WTC11 (cell line): ENCODE measurements around the gene FHIT.

ENCODE experiments used
- CTCF ChIP-seq: fragments of 200-600 bp; IDR thresholded peaks from 2 replicates; pipeline ENCODE4 v1.8.0; 2022; ENCODE audit warnings: antibody characterized with exemption
- E2F5 ChIP-seq: sonication (generic); formaldehyde crosslinking; IDR thresholded peaks from 2 replicates; pipeline ENCODE4 v1.8.1; 2022; ENCODE audit warnings: mild to moderate bottlenecking, moderate library complexity, missing genetic modification reagents
- ELF4 ChIP-seq: sonication (generic); formaldehyde crosslinking; IDR thresholded peaks from 2 replicates; pipeline ENCODE4 v1.8.1; 2022; ENCODE audit warnings: low read depth, mild to moderate bottlenecking, moderate library complexity, missing genetic modification reagents
- GRHL2 ChIP-seq: fragments of 250-450 bp; sonication (Bioruptor Pico); IDR thresholded peaks from 2 replicates; pipeline ENCODE4 v1.8.0; 2022; ENCODE audit warnings: mild to moderate bottlenecking, moderate library complexity; ENCODE audit not compliant: insufficient replicate concordance, severe bottlenecking
- MAX ChIP-seq: sonication (generic); formaldehyde crosslinking; IDR thresholded peaks from 2 replicates; pipeline ENCODE4 v1.8.0; 2022; ENCODE audit warnings: mild to moderate bottlenecking, missing genetic modification reagents
- NFE2L1 ChIP-seq: sonication (generic); formaldehyde crosslinking; IDR thresholded peaks from 2 replicates; pipeline ENCODE4 v1.8.1; 2023; ENCODE audit warnings: missing genetic modification reagents
- NR2C2 ChIP-seq: sonication (generic); formaldehyde crosslinking; IDR thresholded peaks from 2 replicates; pipeline ENCODE4 v1.8.0; 2022; ENCODE audit warnings: mild to moderate bottlenecking, missing genetic modification reagents
- STAT6 ChIP-seq: sonication (generic); formaldehyde crosslinking; conservative IDR thresholded peaks from 2 replicates; pipeline ENCODE4 v1.8.1; 2023; ENCODE audit warnings: mild to moderate bottlenecking, low read depth, missing genetic modification reagents, moderate library complexity
- ZBTB21 ChIP-seq: sonication (generic); formaldehyde crosslinking; IDR thresholded peaks from 2 replicates; pipeline ENCODE4 v1.8.1; 2023; ENCODE audit warnings: mild to moderate bottlenecking, missing genetic modification reagents, borderline replicate concordance
- ZMAT4 ChIP-seq: fragments of 250-450 bp; sonication (Bioruptor Pico); IDR thresholded peaks from 2 replicates; pipeline ENCODE4 v1.9.0; 2021; ENCODE audit warnings: mild to moderate bottlenecking

- TF ChIP-seq CTCF (no peak), NFE2L1 (no peak), MAX (no peak), NR2C2 (CRISPR knock-in tag) (no peak), ELF4 (CRISPR knock-in tag) (no peak), E2F5 (CRISPR knock-in tag) (no peak), GRHL2 (CRISPR knock-in tag) (no peak), ZBTB21 (no peak), ZMAT4 (CRISPR knock-in tag) (no peak), STAT6 (no peak)
Measured at GRCh38 chr3:60036803-60037202, 1214.4 kb downstream of the FHIT start.
